SJSA1 (cell line): ENCODE results near the gene ADAMTS6. TPM values are rescaled to one million over a fixed set of nuclear protein-coding genes. Genes with fewer than 3 reads are reported as not detected.

Source experiments
- DNase-seq, 2 experiments: peaks; one replicate each; pipeline ENCODE4 v3.0.0-alpha.2; 2015 to 2020; ENCODE audit warnings: low spot score in 2 of 2, low read depth in 1 of 2
- H3K27ac ChIP-seq: fragments of 250-450 bp; sonication (Bioruptor Pico); 2 replicates; pipeline ENCODE4 v1.5.1; 2020; ENCODE audit warnings: mild to moderate bottlenecking, moderate library complexity
- H3K27me3 ChIP-seq: fragments of 250-450 bp; sonication (Bioruptor Pico); replicated peaks from 2 replicates; pipeline ENCODE4 v1.5.1; 2020; ENCODE audit warnings: mild to moderate bottlenecking, moderate library complexity
- H3K36me3 ChIP-seq: fragments of 250-450 bp; sonication (Bioruptor Pico); 2 replicates; pipeline ENCODE4 v1.5.1; 2020; ENCODE audit warnings: mild to moderate bottlenecking
- H3K4me1 ChIP-seq: fragments of 250-450 bp; sonication (Bioruptor Pico); replicated peaks from 2 replicates; pipeline ENCODE4 v1.6.1; 2021; ENCODE audit warnings: mild to moderate bottlenecking
- H3K4me3 ChIP-seq: fragments of 250-450 bp; sonication (Bioruptor Pico); 2 replicates; pipeline ENCODE4 v1.5.1; 2020; ENCODE audit warnings: mild to moderate bottlenecking
- H3K9me3 ChIP-seq: fragments of 250-450 bp; sonication (Bioruptor Pico); replicated peaks from 2 replicates; pipeline ENCODE4 v1.5.1; 2020; ENCODE audit warnings: mild to moderate bottlenecking
- total RNA-seq: library from RNA; depleted of rRNA; stranded (reverse); fragments of >200 nt; shearing (Covaris generic); gene quantifications from 2 replicates; pipeline ENCODE4 v1.2.3, GENCODE V29; 2014

Gene ADAMTS6
- total RNA-seq, 1 experiment from 2014 or later: 4.1 TPM

GRCh38 chr5:65120371-65120967 is 361.3 kb downstream of the ADAMTS6 start:
- Histone ChIP-seq H3K4me3 (no peak overlapping the region), H3K27ac (no peak overlapping the region)

GRCh38 chr5:65117525-65117924 is 364.2 kb downstream of the ADAMTS6 start:
- Histone ChIP-seq H3K4me3 (no peak overlapping the region), H3K4me1 (no peaks in the 10 kb centered on the region), H3K27ac (no peak overlapping the region), H3K27me3 (no peaks in the 10 kb centered on the region), H3K36me3 (no peaks in the 10 kb centered on the region), H3K9me3 (0 out of 2 replicates have a peak, but pooled peaks cover 2% of the 10 kb centered on the region)
- no peak for DNase-seq

More at GRCh38 chr5:65120371-65120967, 361.3 kb downstream of the ADAMTS6 start:
- DNase-seq: no peak
- Histone ChIP-seq H3K36me3 (no peaks in the 10 kb centered on the region), H3K9me3 (0 out of 2 replicates have a peak, but pooled peaks cover 2% of the 10 kb centered on the region), H3K4me1 (no peaks in the 10 kb centered on the region; the same call in 1 of the 2 replicates), H3K27me3 (no peaks in the 10 kb centered on the region)

GRCh38 chr5:65113771-65114170 is 367.9 kb downstream of the ADAMTS6 start:
- no peaks in the 10 kb centered on the region for H3K9me3 ChIP-seq
- no peak overlapping the region for H3K4me3 ChIP-seq
- H3K4me1 ChIP-seq: no peaks in the 10 kb centered on the region
- H3K27ac ChIP-seq: no peak overlapping the region
- no peaks in the 10 kb centered on the region for H3K36me3 ChIP-seq
- DNase-seq: no peak
- no peaks in the 10 kb centered on the region for H3K27me3 ChIP-seq

GRCh38 chr5:65111961-65112658 is 369.6 kb downstream of the ADAMTS6 start:
- no peaks in the 10 kb centered on the region for H3K36me3 ChIP-seq
- H3K4me1 ChIP-seq: no peaks in the 10 kb centered on the region
- H3K9me3 ChIP-seq: no peaks in the 10 kb centered on the region
- no peaks in the 10 kb centered on the region for H3K27me3 ChIP-seq
- no peak overlapping the region for H3K27ac ChIP-seq
- no peak for DNase-seq
- H3K4me3 ChIP-seq: no peak overlapping the region

- DNase-seq: no peak
- no peak overlapping the region for H3K27ac ChIP-seq
- no peak overlapping the region for H3K4me3 ChIP-seq
- no peaks in the 10 kb centered on the region for H3K36me3 ChIP-seq
- H3K27me3 ChIP-seq: no peaks in the 10 kb centered on the region
- no peaks in the 10 kb centered on the region for H3K4me1 ChIP-seq
- no peaks in the 10 kb centered on the region for H3K9me3 ChIP-seq
Observed at GRCh38 chr5:65108786-65109743, 372.7 kb downstream of the ADAMTS6 start.

- H3K27ac ChIP-seq: no peak overlapping the region
- H3K27me3 ChIP-seq: no peaks in the 10 kb centered on the region
- H3K36me3 ChIP-seq: no peaks in the 10 kb centered on the region
- no peaks in the 10 kb centered on the region for H3K9me3 ChIP-seq
- DNase-seq: no peak
- H3K4me1 ChIP-seq: peaks cover 19% of the 10 kb centered on the region
- H3K4me3 ChIP-seq: no peak overlapping the region
Observed at GRCh38 chr5:65105301-65105700, 376.4 kb downstream of the ADAMTS6 start.

GRCh38 chr5:65104831-65105230 is 376.9 kb downstream of the ADAMTS6 start:
- peaks cover 19% of the 10 kb centered on the region for H3K4me1 ChIP-seq
- DNase-seq: no peak
- no peaks in the 10 kb centered on the region for H3K9me3 ChIP-seq
- H3K4me3 ChIP-seq: no peak overlapping the region
- no peak overlapping the region for H3K27ac ChIP-seq
- H3K27me3 ChIP-seq: no peaks in the 10 kb centered on the region
- H3K36me3 ChIP-seq: no peaks in the 10 kb centered on the region

- no peaks in the 10 kb centered on the region for H3K27me3 ChIP-seq
- no peak for DNase-seq
- H3K4me3 ChIP-seq: no peak overlapping the region
- no peak overlapping the region for H3K27ac ChIP-seq
- H3K36me3 ChIP-seq: no peaks in the 10 kb centered on the region
- no peaks in the 10 kb centered on the region for H3K9me3 ChIP-seq
- H3K4me1 ChIP-seq: peaks cover 19% of the 10 kb centered on the region
Observed at GRCh38 chr5:65103756-65104440, 377.8 kb downstream of the ADAMTS6 start.

- H3K4me1 ChIP-seq: peaks cover 19% of the 10 kb centered on the region
- no peaks in the 10 kb centered on the region for H3K36me3 ChIP-seq
- no peaks in the 10 kb centered on the region for H3K27me3 ChIP-seq
- no peaks in the 10 kb centered on the region for H3K9me3 ChIP-seq
- H3K27ac ChIP-seq: no peak overlapping the region
- DNase-seq: no peak
- H3K4me3 ChIP-seq: no peak overlapping the region
Observed at GRCh38 chr5:65102976-65103711, 378.6 kb downstream of the ADAMTS6 start.

GRCh38 chr5:65102371-65102975 is 379.2 kb downstream of the ADAMTS6 start:
- Histone ChIP-seq H3K27ac (no peak overlapping the region), H3K36me3 (no peaks in the 10 kb centered on the region)

GRCh38 chr5:65101632-65102100 is 380.1 kb downstream of the ADAMTS6 start:
- peak overlapping the region; percentile 37 for H3K27ac ChIP-seq
- no peaks in the 10 kb centered on the region for H3K27me3 ChIP-seq
- H3K4me3 ChIP-seq: no peak overlapping the region
- DNase-seq: peak in 1 of 2 experiments; percentile 47
- H3K4me1 ChIP-seq: peaks cover 19% of the 10 kb centered on the region
- no peaks in the 10 kb centered on the region for H3K9me3 ChIP-seq
- H3K36me3 ChIP-seq: no peaks in the 10 kb centered on the region

More at GRCh38 chr5:65102371-65102975, 379.2 kb downstream of the ADAMTS6 start:
- DNase-seq: no peak
- Histone ChIP-seq H3K27me3 (no peaks in the 10 kb centered on the region), H3K4me3 (no peak overlapping the region), H3K9me3 (no peaks in the 10 kb centered on the region), H3K4me1 (peaks cover 19% of the 10 kb centered on the region)

- H3K36me3 ChIP-seq: no peaks in the 10 kb centered on the region
- H3K27me3 ChIP-seq: no peaks in the 10 kb centered on the region
- no peak overlapping the region for H3K4me3 ChIP-seq
- H3K4me1 ChIP-seq: peaks cover 19% of the 10 kb centered on the region
- H3K9me3 ChIP-seq: no peaks in the 10 kb centered on the region
- DNase-seq: peak; percentile 77 to 84
- H3K27ac ChIP-seq: peak overlapping the region; percentile 37
Observed at GRCh38 chr5:65100911-65101631, 380.6 kb downstream of the ADAMTS6 start.
